Activated T-cell treated with anti-CD3 and anti-CD28 coated beads, Interleukin-2, amount 50 U/mL, for 48 hours (primary cell): ENCODE data around the gene SNAP91.

Experiments used
- DNase-seq, 2 experiments: peaks; one replicate each; pipeline ENCODE4 v3.0.0-alpha.2; 2020

SNAP91 gene

DNA sequence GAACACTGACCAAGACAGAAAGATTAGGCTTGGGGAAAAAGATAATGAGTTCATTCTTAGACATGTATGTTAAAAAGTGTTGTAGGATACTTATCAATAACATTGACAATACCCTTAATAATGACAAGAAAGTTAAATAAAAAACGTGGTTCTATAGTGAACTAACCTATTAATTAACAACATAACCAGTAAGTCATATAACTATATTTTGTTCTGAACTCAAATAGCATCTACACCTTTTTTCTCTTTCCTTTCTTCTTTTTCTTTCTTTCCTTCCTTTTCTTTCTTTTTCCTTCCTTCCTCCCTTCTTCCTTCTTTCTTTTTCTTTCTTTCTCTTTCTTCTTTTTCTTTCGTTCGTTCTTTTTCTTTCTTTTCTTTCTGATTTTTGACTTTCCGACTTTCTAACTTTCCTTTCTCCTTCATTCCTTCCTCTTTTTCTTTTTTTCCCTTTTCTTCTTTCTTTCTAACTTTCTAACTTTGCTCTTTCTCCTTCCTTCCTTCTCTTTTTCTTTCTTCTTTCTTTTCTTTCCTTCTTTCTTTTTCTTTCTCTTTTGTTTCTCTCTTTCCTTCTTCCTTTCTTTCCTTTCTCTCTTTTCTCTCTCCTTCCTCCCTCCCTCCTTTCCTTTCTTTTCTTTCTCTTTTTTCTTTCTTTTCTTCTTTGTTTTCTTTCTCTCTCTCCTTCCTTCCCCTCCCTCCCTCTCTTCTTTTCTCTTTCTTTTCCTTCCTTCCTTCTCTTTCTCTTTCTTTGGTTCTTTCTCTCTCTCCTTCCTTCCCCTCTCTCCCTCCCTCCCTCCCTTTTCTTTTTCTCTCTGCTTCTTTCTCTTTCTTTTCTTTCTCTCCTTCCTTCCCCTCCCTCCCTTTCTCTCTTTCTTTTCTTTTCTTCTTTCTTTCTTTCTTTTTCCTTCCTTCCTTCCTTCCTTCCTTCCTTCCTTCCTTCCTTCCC lies 172.0 kb downstream of the SNAP91 start:
- DNase-seq = no peak

DNA sequence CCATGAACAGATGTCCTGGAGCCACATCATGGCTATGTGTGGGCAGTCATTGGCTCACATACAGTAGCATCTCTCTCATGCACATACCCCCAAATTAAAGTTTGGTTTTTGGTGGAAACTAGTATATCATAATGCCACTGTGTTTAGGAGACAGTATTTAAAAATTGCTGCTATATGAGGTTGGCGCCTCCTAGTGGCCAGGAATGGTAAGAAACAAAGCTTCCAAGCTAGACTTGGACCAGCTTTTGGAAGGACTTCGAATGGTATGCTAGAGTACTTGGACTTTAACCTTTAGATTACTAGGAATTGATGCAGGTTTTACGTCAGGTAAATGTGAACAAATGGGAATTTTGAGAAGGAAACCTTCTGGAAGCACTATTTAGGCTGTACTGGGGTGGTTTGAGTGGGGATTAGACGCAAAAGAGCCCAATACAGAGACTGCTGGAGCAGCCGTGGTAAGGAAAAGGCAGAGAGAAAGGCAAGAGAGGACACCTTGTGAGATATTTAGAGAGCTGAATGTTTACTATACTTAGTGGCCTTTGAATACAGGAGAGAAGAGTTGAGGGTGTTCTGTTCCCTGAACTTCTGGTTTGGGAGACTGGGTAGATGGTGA lies 172.8 kb downstream of the SNAP91 start:
- peak; percentile 57 to 59 for DNase-seq

DNA sequence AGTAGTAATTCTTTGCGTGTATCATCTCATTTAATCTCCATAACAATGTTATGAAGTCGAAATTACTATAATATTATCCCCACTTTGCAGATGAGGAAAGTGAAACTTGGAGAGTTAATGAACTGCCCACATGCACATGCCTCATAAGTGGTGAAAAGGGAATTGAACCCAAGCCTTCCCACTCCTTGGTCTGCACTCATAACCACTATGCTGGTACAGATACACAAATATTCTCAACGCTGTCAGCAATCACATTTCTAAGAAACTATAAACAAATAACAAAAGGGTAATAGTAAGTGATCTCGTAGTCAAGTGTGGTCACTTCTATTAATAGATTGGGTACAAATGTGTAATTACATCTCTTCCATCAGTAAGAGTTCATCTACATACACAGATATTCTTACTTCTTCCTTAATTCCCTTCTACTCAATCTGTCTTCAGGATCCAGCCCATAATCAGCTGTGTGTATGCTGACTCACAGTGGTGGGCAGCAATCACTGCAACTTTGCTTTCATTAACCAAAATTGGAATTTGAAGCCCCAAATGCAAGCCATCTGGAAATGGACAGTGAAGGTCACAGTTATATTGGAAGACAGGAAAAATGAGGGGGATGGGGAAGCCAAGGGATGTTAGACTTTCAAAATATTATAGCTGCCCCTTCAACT lies 190.0 kb downstream of the SNAP91 start:
- no peak for DNase-seq

- no peak for DNase-seq
Observed at GRCh38 chr6:83517500-83517899, 191.4 kb downstream of the SNAP91 start.

DNA sequence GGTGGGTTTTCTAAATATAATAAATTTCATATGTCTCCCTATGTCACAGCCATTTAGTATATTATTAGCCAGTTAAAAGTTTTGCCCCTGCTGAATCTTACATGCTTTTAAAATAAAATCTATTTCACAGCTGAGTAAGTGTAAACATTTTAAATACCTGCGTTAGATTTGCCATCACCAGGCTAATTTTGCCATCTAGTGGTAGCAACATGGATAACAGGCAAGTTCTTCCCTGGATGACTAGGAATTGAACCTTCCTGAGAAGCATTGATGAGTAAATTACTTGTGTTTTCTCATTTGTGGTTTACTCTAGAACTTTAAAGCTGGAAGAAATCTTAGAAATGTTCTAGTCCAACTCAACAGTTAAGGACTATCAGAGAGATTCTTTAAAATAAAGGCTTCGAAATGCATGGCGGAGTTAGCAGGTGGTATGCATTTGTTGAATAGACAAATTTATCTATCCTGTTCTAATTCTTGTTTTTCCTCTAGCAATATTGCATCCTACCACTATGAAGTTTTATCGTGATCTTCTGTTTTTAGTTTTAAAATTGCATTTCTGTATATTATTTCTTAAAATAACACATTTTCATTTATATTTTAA lies 193.9 kb downstream of the SNAP91 start:
- no peak for DNase-seq

DNA sequence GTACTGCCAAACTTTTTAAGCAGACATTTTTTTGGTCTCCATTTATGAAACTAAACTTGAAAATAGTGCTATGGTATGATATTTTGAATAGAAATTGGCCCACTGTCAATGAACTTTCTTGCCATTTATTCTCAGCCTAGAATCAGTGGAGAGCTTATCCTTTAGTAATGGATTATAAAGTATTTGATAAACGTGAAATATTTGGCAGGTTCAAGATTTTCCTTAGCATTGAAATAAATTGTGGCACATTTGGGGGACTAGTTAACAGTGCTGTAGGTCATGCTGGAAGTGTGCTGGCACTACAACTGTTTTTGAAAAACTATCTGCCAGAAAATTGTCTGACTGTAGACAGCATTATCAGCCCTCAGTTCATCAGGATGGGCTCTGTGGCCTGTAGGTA lies 194.4 kb downstream of the SNAP91 start:
- no peak for DNase-seq

GRCh38 chr6:83511901-83512681 lies 196.8 kb downstream of the SNAP91 start, which contains the start of gene PRSS35:
Gene PRSS35, plus strand, starts transcription at chr6:83512534. Its CDS starts 10,908 bp downstream, at chr6:83523442.
- peak; percentile 27 to 35 for DNase-seq

GRCh38 chr6:83511266-83511665 lies 197.6 kb downstream of the SNAP91 start:
- DNase-seq = no peak

DNA sequence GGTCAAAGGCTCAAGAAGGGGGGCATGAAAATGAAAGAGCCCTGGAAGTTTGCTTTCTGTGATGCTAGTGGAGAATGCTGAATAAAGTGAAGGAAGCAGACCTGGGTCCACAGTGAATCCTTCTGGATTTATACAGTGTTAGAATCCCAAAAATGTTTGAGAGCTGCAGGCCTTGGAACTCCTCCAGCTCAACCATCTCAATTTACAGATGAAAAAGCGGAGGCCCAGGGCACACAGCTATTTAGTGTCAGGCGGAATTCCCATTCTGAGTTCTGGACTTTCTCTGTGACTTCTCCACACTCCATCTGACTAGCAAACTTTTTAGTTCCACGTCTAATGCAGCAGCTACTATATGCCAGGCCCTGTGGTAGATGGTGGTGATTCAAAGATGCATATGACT lies 198.1 kb downstream of the SNAP91 start:
- no peak for DNase-seq

GRCh38 chr6:83509441-83509840 lies 199.5 kb downstream of the SNAP91 start:
- DNase-seq = no peak

DNA sequence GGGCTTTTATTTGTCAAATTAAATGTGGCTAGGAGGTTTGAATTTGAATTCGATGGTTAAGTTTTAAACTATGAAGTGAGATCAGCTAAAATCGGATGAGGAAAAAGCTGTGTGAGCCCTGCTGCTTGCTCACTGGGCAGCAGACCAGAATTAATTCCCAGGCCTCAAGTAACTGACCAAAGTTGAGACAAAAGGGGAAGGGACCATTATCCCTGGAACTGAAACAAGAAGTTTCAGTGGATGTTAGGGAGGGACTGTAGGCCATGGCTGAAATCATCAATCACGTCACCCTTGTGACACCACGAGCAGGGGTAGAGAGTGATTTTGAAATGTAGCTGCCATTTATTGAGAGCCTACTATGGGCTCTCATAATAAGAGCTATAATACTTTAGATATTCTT lies 203.5 kb downstream of the SNAP91 start:
- DNase-seq = no peak
